K562 (cell line): ENCODE results near the gene COASY. TPM values are rescaled to one million over a fixed set of nuclear protein-coding genes. Genes with fewer than 3 reads are reported as not detected.
A peak's percentile ranks its signal among the peaks of the same experiment; 100 is the strongest.

Source experiments
- CEBPB ChIP-seq: fragments of 450-650 bp; IDR thresholded peaks from 2 replicates; pipeline ENCODE4 v1.6.1; 2016; ENCODE audit warnings: missing genetic modification characterization, missing compliant biosample characterization
- CHD1 ChIP-seq: fragments of 200-600 bp; sonication (generic); IDR thresholded peaks from one replicate; pipeline ENCODE4 v1.6.1; 2012; ENCODE audit warnings: mild to moderate bottlenecking, moderate library complexity, low read length, inconsistent platforms
- CREM ChIP-seq: IDR thresholded peaks from 2 replicates; pipeline ENCODE4 v1.6.1; 2014; ENCODE audit warnings: antibody characterized with exemption, low read depth
- FOXP4 ChIP-seq: sonication (generic); formaldehyde crosslinking; IDR thresholded peaks from 2 replicates; pipeline ENCODE4 v1.8.0; 2022; ENCODE audit warnings: mild to moderate bottlenecking, missing genetic modification reagents, borderline replicate concordance
- KDM5B ChIP-seq: fragments of 200-600 bp; sonication (generic); IDR thresholded peaks from 2 replicates; pipeline ENCODE4 v1.6.1; 2012; ENCODE audit warnings: low read depth, mild to moderate bottlenecking, moderate library complexity, low read length, control low read depth, inconsistent platforms; ENCODE audit not compliant: insufficient replicate concordance
- KHSRP ChIP-seq: fragments of 450-650 bp; IDR thresholded peaks from 2 replicates; pipeline ENCODE4 v1.6.1; 2017
- NFE2 ChIP-seq: IDR thresholded peaks from 2 replicates; pipeline ENCODE4 v1.6.1; 2014; ENCODE audit warnings: antibody characterized with exemption, low read depth
- NONO ChIP-seq, 2 experiments: fragments of 200-400 bp in 1 of 2; fragments of 450-650 bp in 1 of 2; formaldehyde crosslinking in 1 of 2; IDR thresholded peaks; 2 replicates each; pipeline ENCODE4 v1.6.1; 2017; ENCODE audit warnings: low read depth in 2 of 2, mild to moderate bottlenecking in 2 of 2, moderate library complexity in 2 of 2, low read length in 1 of 2
- PCBP2 ChIP-seq: fragments of 200-400 bp; formaldehyde crosslinking; IDR thresholded peaks from 2 replicates; pipeline ENCODE4 v1.6.1; 2018; ENCODE audit warnings: low read length, low read depth, mild to moderate bottlenecking, moderate library complexity; ENCODE audit not compliant: poor library complexity, severe bottlenecking
- POLR2A ChIP-seq: fragments of 450-650 bp; conservative IDR thresholded peaks from 2 replicates; pipeline ENCODE4 v1.6.1; 2016
- PRMT5 ChIP-seq: sonication (generic); formaldehyde crosslinking; IDR thresholded peaks from 2 replicates; pipeline ENCODE4 v1.5.0; 2020; ENCODE audit warnings: missing genetic modification reagents
- RBFOX2 ChIP-seq: fragments of 200-400 bp; formaldehyde crosslinking; IDR thresholded peaks from 2 replicates; pipeline ENCODE4 v1.6.1; 2017; ENCODE audit warnings: low read depth, mild to moderate bottlenecking, low read length, moderate library complexity
- SIX5 ChIP-seq, 2 experiments: IDR thresholded peaks; 2 replicates each; pipeline ENCODE4 v1.6.1; 2011; ENCODE audit warnings: low read length in 2 of 2, borderline replicate concordance in 1 of 2, low read depth in 1 of 2, mild to moderate bottlenecking in 1 of 2, moderate library complexity in 1 of 2; ENCODE audit not compliant: insufficient read depth in 1 of 2
- SNRNP70 ChIP-seq: fragments of 200-400 bp; formaldehyde crosslinking; optimal IDR thresholded peaks from 2 replicates; pipeline ENCODE3; 2017; ENCODE audit warnings: low read depth, low read length
- SOX6 ChIP-seq: fragments of 450-650 bp; IDR thresholded peaks from 2 replicates; pipeline ENCODE4 v1.6.1; 2014; ENCODE audit warnings: mild to moderate bottlenecking
- SPI1 ChIP-seq: IDR thresholded peaks from 2 replicates; pipeline ENCODE4 v1.6.1; 2011; ENCODE audit warnings: low read depth, low read length, control low read depth, borderline replicate concordance
- STAT5A ChIP-seq: IDR thresholded peaks from 2 replicates; pipeline ENCODE4 v1.6.1; 2012; ENCODE audit warnings: low read length, inconsistent platforms, borderline replicate concordance
- WHSC1 ChIP-seq: IDR thresholded peaks from one replicate; pipeline ENCODE4 v1.6.1; 2012; ENCODE audit warnings: low read length, control low read depth, inconsistent platforms
- ZNF134 ChIP-seq: fragments of 250-450 bp; sonication (Bioruptor Pico); conservative IDR thresholded peaks from 2 replicates; pipeline ENCODE4 v1.4.0; 2020
- ZNF347 ChIP-seq: fragments of 450-650 bp; formaldehyde crosslinking; IDR thresholded peaks from 2 replicates; pipeline ENCODE4 v1.4.0; 2020; ENCODE audit warnings: low read depth, mild to moderate bottlenecking, moderate library complexity
- ZNF740 ChIP-seq, 3 experiments: fragments of 200-800 bp in 1 of 3; sonication (Bioruptor generic) in 1 of 3; sonication (generic) in 1 of 3; formaldehyde crosslinking in 1 of 3; IDR thresholded peaks; 2 replicates each; pipeline versions ENCODE4 v1.6.1 to v1.8.0; 2016 to 2022; ENCODE audit warnings: mild to moderate bottlenecking in 2 of 3, missing compliant biosample characterization in 2 of 3, missing genetic modification characterization in 2 of 3, missing genetic modification reagents in 1 of 3
- polyA plus RNA-seq, 8 experiments: library from polyadenylated mRNA; depleted of rRNA in 4 of 8; stranded (reverse) in 5 of 8; unstranded in 3 of 8; fragments of >200 nt; fragmentation: Nextera tagmentation in 2 of 8; fragmentation: Illumina TruSeq in 1 of 8; extraction: Ambion mirVana in 2 of 8; extraction: Trizol in 1 of 8; gene quantifications; 2 replicates each; pipeline versions ENCODE4 v1.2.1 to v1.2.3, GENCODE V29; 2011 to 2014; ENCODE audit warnings: inconsistent platforms in 1 of 8, missing spikeins in 1 of 8
- total RNA-seq, 7 experiments: library from RNA; depleted of rRNA in 6 of 7; stranded (reverse); fragments of >200 nt in 6 of 7; fragmentation: Illumina TruSeq in 2 of 7; extraction: Trizol in 2 of 7; gene quantifications; 2 replicates each; pipeline versions ENCODE4 v1.2.1 to v1.2.3, GENCODE V29; 2011 to 2021; ENCODE audit warnings: low replicate concordance in 1 of 7
- TF ChIP-seq, protein P1 (sequence below): fragments of 250-450 bp; sonication (Bioruptor Pico); IDR thresholded peaks from 2 replicates; pipeline ENCODE4 v1.8.0; 2022; ENCODE audit warnings: moderate library complexity, mild to moderate bottlenecking, inconsistent platforms
- TF ChIP-seq, protein P2 (sequence below): sonication (generic); formaldehyde crosslinking; IDR thresholded peaks from 2 replicates; pipeline ENCODE4 v1.8.0; 2022; ENCODE audit warnings: missing genetic modification reagents, mild to moderate bottlenecking, moderate library complexity, borderline replicate concordance

The COASY gene
- total and polyA plus RNA-seq, 9 of the 15 experiments (the other 6 are each of a cell fraction or from before 2014, with no cell fraction given) = 25.4 to 175 (median 62.3) TPM

- TF ChIP-seq ZNF134 (CRISPR knock-in tag) (no peak), POLR2A (peak; percentile 41), SIX5 (IDR thresholded peaks at IDR 0.05; ENCODE audit: borderline replicate concordance in 1 of 2, insufficient read depth in 1 of 2, low read depth in 1 of 2, low read length in 2 of 2) (no peak), SPI1 (no peak), CREM (peak; percentile 50), NONO (IDR thresholded peaks at IDR 0.05; ENCODE audit: low read depth in 2 of 2, low read length in 1 of 2) (no peak), RBFOX2 (peak; percentile 83), SOX6 (no peak), WHSC1 (no peak), PCBP2 (no peak), CEBPB (tag) (peak; percentile 37; the same call in 1 of the 2 replicates), CHD1 (peak; percentile 63), STAT5A (no peak), FOXP4 (CRISPR knock-in tag) (no peak), ZNF347 (no peak), SNRNP70 (no peak), KDM5B (no peak), KHSRP (no peak), ZNF740 (CRISPR knock-in tag; IDR thresholded peaks at IDR 0.05) (no peak), ZNF740 (tag; IDR thresholded peaks at IDR 0.05) (no peak), NFE2 (peak; percentile 9; the same call in 1 of the 2 replicates), PRMT5 (CRISPR knock-in tag) (0 out of 2 replicates have a peak, but pooled peaks have one; percentile 31)
- TF ChIP-seq, protein P1, sequence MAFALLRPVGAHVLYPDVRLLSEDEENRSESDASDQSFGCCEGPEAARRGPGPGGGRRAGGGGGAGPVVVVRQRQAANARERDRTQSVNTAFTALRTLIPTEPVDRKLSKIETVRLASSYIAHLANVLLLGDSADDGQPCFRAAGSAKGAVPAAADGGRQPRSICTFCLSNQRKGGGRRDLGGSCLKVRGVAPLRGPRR (CRISPR knock-in tag) = no peak
- TF ChIP-seq, protein P2, sequence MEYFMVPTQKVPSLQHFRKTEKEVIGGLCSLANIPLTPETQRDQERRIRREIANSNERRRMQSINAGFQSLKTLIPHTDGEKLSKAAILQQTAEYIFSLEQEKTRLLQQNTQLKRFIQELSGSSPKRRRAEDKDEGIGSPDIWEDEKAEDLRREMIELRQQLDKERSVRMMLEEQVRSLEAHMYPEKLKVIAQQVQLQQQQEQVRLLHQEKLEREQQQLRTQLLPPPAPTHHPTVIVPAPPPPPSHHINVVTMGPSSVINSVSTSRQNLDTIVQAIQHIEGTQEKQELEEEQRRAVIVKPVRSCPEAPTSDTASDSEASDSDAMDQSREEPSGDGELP = peak; percentile 88
Observed at GRCh38 chr17:42562388-42563142, 617 bp downstream of the COASY start (continued).
